Liver (tissue), 9 donors: ENCODE data around the gene P2RY4. TPM values are rescaled to one million over a fixed set of nuclear protein-coding genes. Genes with fewer than 3 reads are reported as not detected.

ENCODE experiments used
- DNase-seq: peaks from one replicate; pipeline ENCODE4 v3.0.0-alpha.2; 2017; ENCODE audit warnings: low spot score
- H3K27ac ChIP-seq, 2 donors: one replicate each; pipeline ENCODE4 v1.7.0; 2013; ENCODE audit warnings: inconsistent platforms in 2 of 2, low read length in 2 of 2, control low read depth in 1 of 2, low read depth in 1 of 2, mild to moderate bottlenecking in 1 of 2
- H3K27me3 ChIP-seq, 4 donors: one replicate each; pipeline versions ENCODE4 v1.6.1 to v1.7.0; 2013; ENCODE audit warnings: low read length in 3 of 4, inconsistent platforms in 1 of 4, mild to moderate bottlenecking in 1 of 4, moderate library complexity in 1 of 4; ENCODE audit not compliant: control insufficient read depth in 4 of 4, insufficient read depth in 4 of 4
- H3K36me3 ChIP-seq, 4 donors: one replicate each; pipeline versions ENCODE4 v1.6.1 to v1.7.0; 2013; ENCODE audit warnings: low read length in 3 of 4, mild to moderate bottlenecking in 3 of 4, low read depth in 1 of 4, moderate library complexity in 1 of 4; ENCODE audit not compliant: control insufficient read depth in 4 of 4, insufficient read depth in 3 of 4
- H3K4me1 ChIP-seq, 4 donors: one replicate each; pipeline versions ENCODE4 v1.6.1 to v1.7.0; 2013; ENCODE audit warnings: low read length in 3 of 4, mild to moderate bottlenecking in 3 of 4, moderate library complexity in 1 of 4; ENCODE audit not compliant: control insufficient read depth in 4 of 4, insufficient read depth in 4 of 4
- H3K4me3 ChIP-seq, 3 donors: one replicate each; pipeline versions ENCODE4 v1.6.1 to v1.7.0; 2013; ENCODE audit warnings: low read length in 3 of 3, control low read depth in 1 of 3, low read depth in 1 of 3, mild to moderate bottlenecking in 1 of 3
- H3K9ac ChIP-seq, 2 donors: one replicate each; pipeline ENCODE4 v1.7.0; 2013; ENCODE audit warnings: low read length in 2 of 2, mild to moderate bottlenecking in 2 of 2, moderate library complexity in 2 of 2, control low read depth in 1 of 2, low read depth in 1 of 2
- H3K9me3 ChIP-seq, 4 donors: one replicate each; pipeline versions ENCODE4 v1.6.1 to v1.7.0; 2013; ENCODE audit warnings: low read length in 3 of 4; ENCODE audit not compliant: control insufficient read depth in 4 of 4
- ATF3 ChIP-seq: IDR thresholded peaks from 2 replicates; pipeline ENCODE4 v1.6.1; 2016; ENCODE audit warnings: antibody characterized with exemption
- CTCF ChIP-seq: fragments of 150-350 bp; IDR thresholded peaks from 2 replicates; pipeline ENCODE4 v1.5.1; 2017; ENCODE audit warnings: improper control_type of control experiment, low read depth, low read length; ENCODE audit not compliant: missing input control
- EGR1 ChIP-seq, 2 donors: IDR thresholded peaks; 2 replicates each; pipeline ENCODE4 v1.6.1; 2016 to 2018; ENCODE audit warnings: antibody characterized with exemption in 2 of 2, low read depth in 2 of 2
- GABPA ChIP-seq, 2 donors: IDR thresholded peaks in 1 of 2; conservative IDR thresholded peaks in 1 of 2; 2 replicates each; pipeline ENCODE4 v1.6.1; 2016; ENCODE audit warnings: antibody characterized with exemption in 2 of 2, mild to moderate bottlenecking in 1 of 2, moderate library complexity in 1 of 2
- HNF4A ChIP-seq, 2 donors: conservative IDR thresholded peaks; 2 replicates each; pipeline ENCODE4 v1.6.1; 2016; ENCODE audit warnings: antibody characterized with exemption in 2 of 2, mild to moderate bottlenecking in 2 of 2
- HNF4G ChIP-seq: IDR thresholded peaks from 2 replicates; pipeline ENCODE4 v1.6.1; 2016; ENCODE audit warnings: antibody characterized with exemption
- JUND ChIP-seq, 2 donors: IDR thresholded peaks; 2 replicates each; pipeline ENCODE4 v1.6.1; 2016; ENCODE audit warnings: antibody characterized with exemption in 2 of 2
- MAX ChIP-seq: IDR thresholded peaks from 2 replicates; pipeline ENCODE4 v1.6.1; 2016; ENCODE audit warnings: antibody characterized with exemption
- NR2F2 ChIP-seq: IDR thresholded peaks from 2 replicates; pipeline ENCODE4 v1.6.1; 2016; ENCODE audit warnings: antibody characterized with exemption
- RAD21 ChIP-seq, 2 donors: IDR thresholded peaks; 2 replicates each; pipeline ENCODE4 v1.6.1; 2016; ENCODE audit warnings: antibody characterized with exemption in 2 of 2, mild to moderate bottlenecking in 2 of 2
- REST ChIP-seq: IDR thresholded peaks from 2 replicates; pipeline ENCODE4 v1.6.1; 2016; ENCODE audit warnings: antibody characterized with exemption, mild to moderate bottlenecking
- RXRA ChIP-seq, 2 donors: IDR thresholded peaks; 2 replicates each; pipeline ENCODE4 v1.6.1; 2017 to 2018; ENCODE audit warnings: antibody characterized with exemption in 2 of 2, mild to moderate bottlenecking in 1 of 2
- TAF1 ChIP-seq: conservative IDR thresholded peaks from 2 replicates; pipeline ENCODE4 v1.6.1; 2016; ENCODE audit warnings: antibody characterized with exemption, mild to moderate bottlenecking
- YY1 ChIP-seq: IDR thresholded peaks from 2 replicates; pipeline ENCODE4 v1.6.1; 2016; ENCODE audit warnings: antibody characterized with exemption, mild to moderate bottlenecking
- ZBTB33 ChIP-seq: IDR thresholded peaks from 2 replicates; pipeline ENCODE4 v1.6.1; 2016; ENCODE audit warnings: antibody characterized with exemption
- WGBS: extraction: QIAGEN DNeasy Blood & Tissue Kit; methylation state at CpG from one replicate; pipeline ENCODE4 v1.1.7; 2013; 5-methylcytosine and 5-hydroxymethylcytosine counted together
- polyA plus RNA-seq, 2 donors: library from polyadenylated mRNA; stranded (reverse) in 1 of 2; unstranded in 1 of 2; fragments of 200-250 nt in 1 of 2; fragments of >200 nt in 1 of 2; fragmentation: Nextera tagmentation in 1 of 2; extraction: Ambion mirVana in 1 of 2; gene quantifications; one replicate each; pipeline versions ENCODE4 v1.2.1 to v1.2.3, GENCODE V29; 2013 to 2015
- total RNA-seq, 2 donors: library from RNA; depleted of rRNA; stranded (reverse); fragments of >200 nt; gene quantifications; one replicate each; pipeline ENCODE4 v1.2.3, GENCODE V29; 2014
- donor health status: healthy.
- donor health status: healthy.
- donor health status: healthy.
- donor health status: healthy.
- donor health status: healthy.

P2RY4 gene
- total and polyA plus RNA-seq, 4 donors, result 0.08 to 0.28 TPM; not detected in 2

GRCh38 chrX:70252491-70252890, 7.5 kb downstream of the P2RY4 start:
- H3K27ac ChIP-seq, result no peak overlapping the region
- WGBS, result 70% methylated on average over 2 of the region's 2 CpGs
- no peaks in the 10 kb centered on the region for H3K36me3 ChIP-seq
- no peaks in the 10 kb centered on the region for H3K4me1 ChIP-seq
- DNase-seq, result no peak
- H3K9ac ChIP-seq, result no peak overlapping the region
- H3K27me3 ChIP-seq, result no peaks in the 10 kb centered on the region
- H3K4me3 ChIP-seq, result no peak overlapping the region
- no peak for TF ChIP-seq TAF1
- TF ChIP-seq RAD21 (IDR thresholded peaks at IDR 0.05), result no peak
- TF ChIP-seq ATF3, result no peak
- TF ChIP-seq MAX, result no peak
- TF ChIP-seq REST, result no peak
- no peak for TF ChIP-seq YY1
- no peak for TF ChIP-seq HNF4A (conservative IDR thresholded peaks at IDR 0.05)
- TF ChIP-seq CTCF, result no peak
- TF ChIP-seq ZBTB33, result no peak
- no peak for TF ChIP-seq NR2F2
- TF ChIP-seq GABPA (IDR thresholded peaks at IDR 0.05 in 1 of 2, conservative IDR thresholded peaks at IDR 0.05 in 1 of 2), result no peak
- no peak for TF ChIP-seq RXRA (IDR thresholded peaks at IDR 0.05)
- H3K9me3 ChIP-seq, result no peaks in the 10 kb centered on the region

GRCh38 chrX:70247252-70247651, 12.8 kb downstream of the P2RY4 start:
- no peaks in the 10 kb centered on the region for H3K36me3 ChIP-seq
- no peaks in the 10 kb centered on the region for H3K9me3 ChIP-seq
- H3K4me1 ChIP-seq, result no peaks in the 10 kb centered on the region
- H3K27ac ChIP-seq, result no peak overlapping the region
- DNase-seq, result no peak
- no peak for TF ChIP-seq REST
- no peak for TF ChIP-seq JUND (IDR thresholded peaks at IDR 0.05)
- no peak for TF ChIP-seq HNF4G
- TF ChIP-seq ZBTB33, result no peak
- no peak for TF ChIP-seq NR2F2
- TF ChIP-seq HNF4A (conservative IDR thresholded peaks at IDR 0.05), result no peak
- no peak for TF ChIP-seq EGR1 (IDR thresholded peaks at IDR 0.05; ENCODE audit: low read depth in 2 of 2)
- TF ChIP-seq YY1, result no peak
- H3K4me3 ChIP-seq, result no peak overlapping the region
- no peak overlapping the region for H3K9ac ChIP-seq
- 89% methylated on average over 2 of the region's 2 CpGs for WGBS
- no peaks in the 10 kb centered on the region for H3K27me3 ChIP-seq
